ENCODE results near the gene CYB5R2. TPM values are rescaled to one million over a fixed set of nuclear protein-coding genes. Genes with fewer than 3 reads are reported as not detected.

The CYB5R2 gene
- polyA plus RNA-seq, 1 of the 3 experiments (the other 2 are of a cell fraction) = 0.20 TPM

DNA sequence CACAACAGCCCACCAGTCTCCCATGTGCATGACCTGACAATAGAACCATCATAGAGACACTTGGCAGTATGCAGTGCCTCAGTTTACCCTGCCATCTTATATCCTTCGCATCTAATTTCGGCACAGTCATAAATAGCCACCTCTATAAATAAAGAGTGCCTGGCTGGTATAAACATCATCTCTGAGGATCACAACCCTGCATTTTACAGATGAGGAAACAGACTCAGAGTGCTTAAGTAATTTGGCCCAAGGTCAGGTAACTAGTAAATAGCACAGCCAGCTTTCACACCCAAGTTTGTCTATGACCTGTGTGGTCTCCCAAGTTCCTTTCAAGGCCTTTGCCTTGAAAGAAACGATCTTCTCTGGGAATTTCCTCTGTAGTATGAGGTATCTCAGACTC lies 44.6 kb downstream of the CYB5R2 start:
- H3K9ac ChIP-seq = no peak overlapping the region
- no peak overlapping the region for H3K4me2 ChIP-seq
- CTCF ChIA-PET = interaction anchor here (0.9 to 2.3 kb wide), 5 partner anchors 11 to 59 kb away, joined by 3 to 14 read pairs (median 4); no protein-coding TSS in a partner anchor
- no peak overlapping the region for H3K4me3 ChIP-seq (ENCODE audit: low read depth in 2 of 2, low read length in 1 of 2)
- no peak for DNase-seq
- H3F3A ChIP-seq (replicated peaks; ENCODE audit: insufficient read depth) = no peaks in the 10 kb centered on the region
- WGBS (ENCODE audit: low lambda C conversion rate) = 59% methylated on average over 3 of the region's 3 CpGs
- H3K36me3 ChIP-seq (replicated peaks in 1 of 2; ENCODE audit: control insufficient read depth in 1 of 2, insufficient read depth in 2 of 2, low read length in 1 of 2) = peaks cover 0 to 2% of the 10 kb centered on the region in 2 experiments
- no peaks in the 10 kb centered on the region for H3K9me2 ChIP-seq
- no peak for TF ChIP-seq RXRA (IDR thresholded peaks at IDR 0.05; ENCODE audit: borderline replicate concordance, low read depth)
- TF ChIP-seq ELF1 (IDR thresholded peaks at IDR 0.05) = no peak
- TF ChIP-seq TAF1 (IDR thresholded peaks at IDR 0.05; ENCODE audit: borderline replicate concordance, low read depth, low read length) = no peak
- TF ChIP-seq NFIC (IDR thresholded peaks at IDR 0.05; ENCODE audit: borderline replicate concordance) = no peak
- no peak for TF ChIP-seq FOXM1 (IDR thresholded peaks at IDR 0.05; ENCODE audit: low read depth)
- no peak for TF ChIP-seq EP300 (IDR thresholded peaks at IDR 0.05; ENCODE audit: borderline replicate concordance in 1 of 2, low read depth in 1 of 2, low read length in 1 of 2)
- no peaks in the 10 kb centered on the region for H4K20me1 ChIP-seq (ENCODE audit: insufficient read depth)
- H3K27ac ChIP-seq (ENCODE audit: low read depth in 2 of 2, low read length in 1 of 2) = no peak overlapping the region
- POLR2A ChIA-PET = no interaction called here
- H2AFZ ChIP-seq (ENCODE audit: low read depth) = no peak overlapping the region
- H3K4me1 ChIP-seq (ENCODE audit: control insufficient read depth in 1 of 2, insufficient read depth in 2 of 2, low read depth in 1 of 2, low read length in 1 of 2) = peaks cover 0 to 10% of the 10 kb centered on the region in 2 experiments; a peak in 1 of 4 replicates
- no peaks in the 10 kb centered on the region for H3K9me3 ChIP-seq
- H3K79me2 ChIP-seq (ENCODE audit: insufficient read depth) = no peaks in the 10 kb centered on the region
- H3K27me3 ChIP-seq (ENCODE audit: insufficient read depth) = no peaks in the 10 kb centered on the region

DNA sequence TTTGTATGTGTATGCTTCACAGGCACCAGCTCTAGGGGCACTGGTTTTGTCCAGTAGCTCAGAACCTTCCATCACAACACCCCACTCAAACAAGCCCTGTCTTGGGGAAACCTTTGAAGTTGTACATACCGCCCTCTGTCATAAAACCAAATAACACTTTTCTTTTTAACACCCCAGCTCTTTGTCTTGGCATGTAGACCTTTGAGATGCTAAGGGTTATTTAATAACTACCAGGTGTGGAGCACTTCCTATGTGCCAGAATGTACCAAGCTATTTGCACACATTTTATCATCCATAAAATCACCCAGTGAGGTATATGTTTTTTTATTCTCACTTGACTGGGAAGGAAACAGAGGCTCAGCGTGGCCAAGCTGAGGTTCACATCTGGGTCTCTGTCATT lies 50.6 kb downstream of the CYB5R2 start:
- Histone ChIP-seq H3K4me3 (ENCODE audit: low read depth in 2 of 2, low read length in 1 of 2) (no peak overlapping the region), H4K20me1 (ENCODE audit: insufficient read depth) (no peaks in the 10 kb centered on the region), H3K27me3 (ENCODE audit: insufficient read depth) (no peaks in the 10 kb centered on the region), H3K4me2 (no peak overlapping the region), H3K9ac (no peak overlapping the region), H3F3A (replicated peaks; ENCODE audit: insufficient read depth) (no peaks in the 10 kb centered on the region), H2AFZ (ENCODE audit: low read depth) (no peak overlapping the region), H3K79me2 (ENCODE audit: insufficient read depth) (no peaks in the 10 kb centered on the region), H3K27ac (ENCODE audit: low read depth in 2 of 2, low read length in 1 of 2) (no peak overlapping the region), H3K9me3 (no peaks in the 10 kb centered on the region), H3K9me2 (no peaks in the 10 kb centered on the region), H3K4me1 (ENCODE audit: control insufficient read depth in 1 of 2, insufficient read depth in 2 of 2, low read depth in 1 of 2, low read length in 1 of 2) (peaks cover 0 to 2% of the 10 kb centered on the region in 2 experiments; a peak in 1 of 4 replicates), H3K36me3 (replicated peaks in 1 of 2; ENCODE audit: control insufficient read depth in 1 of 2, insufficient read depth in 2 of 2, low read length in 1 of 2) (no peaks in the 10 kb centered on the region)
- DNase-seq = no peak
- 73% methylated on average over 2 of the region's 2 CpGs for WGBS (ENCODE audit: low lambda C conversion rate)
- ChIA-PET CTCF (interaction anchor here (1.1 to 2.1 kb wide), 2 partner anchors 10 to 51 kb away, joined by 3 to 7 read pairs; no protein-coding TSS in a partner anchor), POLR2A (no interaction called here)
- TF ChIP-seq YY1 (IDR thresholded peaks at IDR 0.05; ENCODE audit: low read depth) (no peak), ELF1 (IDR thresholded peaks at IDR 0.05) (no peak), RAD21 (IDR thresholded peaks at IDR 0.05; ENCODE audit: low read length) (no peak), FOXM1 (IDR thresholded peaks at IDR 0.05; ENCODE audit: low read depth) (no peak), JUND (IDR thresholded peaks at IDR 0.05) (no peak), NFIC (IDR thresholded peaks at IDR 0.05; ENCODE audit: borderline replicate concordance) (no peak), TAF1 (IDR thresholded peaks at IDR 0.05; ENCODE audit: borderline replicate concordance, low read depth, low read length) (no peak), GATA2 (CRISPR knock-in tag; IDR thresholded peaks at IDR 0.05) (no peak)
- TF ChIP-seq, protein P1, sequence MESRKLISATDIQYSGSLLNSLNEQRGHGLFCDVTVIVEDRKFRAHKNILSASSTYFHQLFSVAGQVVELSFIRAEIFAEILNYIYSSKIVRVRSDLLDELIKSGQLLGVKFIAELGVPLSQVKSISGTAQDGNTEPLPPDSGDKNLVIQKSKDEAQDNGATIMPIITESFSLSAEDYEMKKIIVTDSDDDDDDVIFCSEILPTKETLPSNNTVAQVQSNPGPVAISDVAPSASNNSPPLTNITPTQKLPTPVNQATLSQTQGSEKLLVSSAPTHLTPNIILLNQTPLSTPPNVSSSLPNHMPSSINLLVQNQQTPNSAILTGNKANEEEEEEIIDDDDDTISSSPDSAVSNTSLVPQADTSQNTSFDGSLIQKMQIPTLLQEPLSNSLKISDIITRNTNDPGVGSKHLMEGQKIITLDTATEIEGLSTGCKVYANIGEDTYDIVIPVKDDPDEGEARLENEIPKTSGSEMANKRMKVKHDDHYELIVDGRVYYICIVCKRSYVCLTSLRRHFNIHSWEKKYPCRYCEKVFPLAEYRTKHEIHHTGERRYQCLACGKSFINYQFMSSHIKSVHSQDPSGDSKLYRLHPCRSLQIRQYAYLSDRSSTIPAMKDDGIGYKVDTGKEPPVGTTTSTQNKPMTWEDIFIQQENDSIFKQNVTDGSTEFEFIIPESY (IDR thresholded peaks at IDR 0.05; ENCODE audit: borderline replicate concordance, low read depth) = no peak
- TF ChIP-seq, protein P2, sequence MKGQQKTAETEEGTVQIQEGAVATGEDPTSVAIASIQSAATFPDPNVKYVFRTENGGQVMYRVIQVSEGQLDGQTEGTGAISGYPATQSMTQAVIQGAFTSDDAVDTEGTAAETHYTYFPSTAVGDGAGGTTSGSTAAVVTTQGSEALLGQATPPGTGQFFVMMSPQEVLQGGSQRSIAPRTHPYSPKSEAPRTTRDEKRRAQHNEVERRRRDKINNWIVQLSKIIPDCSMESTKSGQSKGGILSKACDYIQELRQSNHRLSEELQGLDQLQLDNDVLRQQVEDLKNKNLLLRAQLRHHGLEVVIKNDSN (IDR thresholded peaks at IDR 0.05; ENCODE audit: borderline replicate concordance, low read depth) = no peak

Data from SK-N-SH (cell line).